Measurements from ENCODE around the gene FAM162A.

Gene FAM162A

DNA sequence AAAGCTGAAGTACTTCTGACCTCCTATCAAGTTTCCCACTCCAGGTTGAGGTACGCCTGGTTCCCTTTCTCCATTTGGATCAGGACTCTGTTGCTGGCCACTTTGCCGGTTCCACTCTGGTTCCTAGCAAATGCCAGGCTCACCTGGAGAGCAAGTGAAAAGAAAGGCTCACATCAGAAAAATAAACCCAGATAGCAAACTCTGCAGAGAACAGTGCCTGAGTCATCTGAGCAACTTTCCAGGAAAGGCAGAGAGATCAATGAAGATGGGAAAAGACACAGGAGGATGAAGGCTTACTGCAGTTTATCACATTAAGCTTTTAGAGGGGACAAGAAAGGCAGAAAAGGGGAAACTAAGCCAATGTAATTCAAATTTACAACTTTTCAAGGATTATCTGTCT is 73.7 kb downstream of the FAM162A start:
- ATAC-seq = no peak
- TF ChIP-seq ESRRG (CRISPR knock-in tag; IDR thresholded peaks at IDR 0.05) = no peak
- TF ChIP-seq, protein P1, sequence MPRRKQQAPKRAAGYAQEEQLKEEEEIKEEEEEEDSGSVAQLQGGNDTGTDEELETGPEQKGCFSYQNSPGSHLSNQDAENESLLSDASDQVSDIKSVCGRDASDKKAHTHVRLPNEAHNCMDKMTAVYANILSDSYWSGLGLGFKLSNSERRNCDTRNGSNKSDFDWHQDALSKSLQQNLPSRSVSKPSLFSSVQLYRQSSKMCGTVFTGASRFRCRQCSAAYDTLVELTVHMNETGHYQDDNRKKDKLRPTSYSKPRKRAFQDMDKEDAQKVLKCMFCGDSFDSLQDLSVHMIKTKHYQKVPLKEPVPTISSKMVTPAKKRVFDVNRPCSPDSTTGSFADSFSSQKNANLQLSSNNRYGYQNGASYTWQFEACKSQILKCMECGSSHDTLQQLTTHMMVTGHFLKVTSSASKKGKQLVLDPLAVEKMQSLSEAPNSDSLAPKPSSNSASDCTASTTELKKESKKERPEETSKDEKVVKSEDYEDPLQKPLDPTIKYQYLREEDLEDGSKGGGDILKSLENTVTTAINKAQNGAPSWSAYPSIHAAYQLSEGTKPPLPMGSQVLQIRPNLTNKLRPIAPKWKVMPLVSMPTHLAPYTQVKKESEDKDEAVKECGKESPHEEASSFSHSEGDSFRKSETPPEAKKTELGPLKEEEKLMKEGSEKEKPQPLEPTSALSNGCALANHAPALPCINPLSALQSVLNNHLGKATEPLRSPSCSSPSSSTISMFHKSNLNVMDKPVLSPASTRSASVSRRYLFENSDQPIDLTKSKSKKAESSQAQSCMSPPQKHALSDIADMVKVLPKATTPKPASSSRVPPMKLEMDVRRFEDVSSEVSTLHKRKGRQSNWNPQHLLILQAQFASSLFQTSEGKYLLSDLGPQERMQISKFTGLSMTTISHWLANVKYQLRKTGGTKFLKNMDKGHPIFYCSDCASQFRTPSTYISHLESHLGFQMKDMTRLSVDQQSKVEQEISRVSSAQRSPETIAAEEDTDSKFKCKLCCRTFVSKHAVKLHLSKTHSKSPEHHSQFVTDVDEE (CRISPR knock-in tag; IDR thresholded peaks at IDR 0.05) = no peak
- no peak for TF ChIP-seq BACH2 (CRISPR knock-in tag; IDR thresholded peaks at IDR 0.05; ENCODE audit: borderline replicate concordance)
- TF ChIP-seq, protein P2, sequence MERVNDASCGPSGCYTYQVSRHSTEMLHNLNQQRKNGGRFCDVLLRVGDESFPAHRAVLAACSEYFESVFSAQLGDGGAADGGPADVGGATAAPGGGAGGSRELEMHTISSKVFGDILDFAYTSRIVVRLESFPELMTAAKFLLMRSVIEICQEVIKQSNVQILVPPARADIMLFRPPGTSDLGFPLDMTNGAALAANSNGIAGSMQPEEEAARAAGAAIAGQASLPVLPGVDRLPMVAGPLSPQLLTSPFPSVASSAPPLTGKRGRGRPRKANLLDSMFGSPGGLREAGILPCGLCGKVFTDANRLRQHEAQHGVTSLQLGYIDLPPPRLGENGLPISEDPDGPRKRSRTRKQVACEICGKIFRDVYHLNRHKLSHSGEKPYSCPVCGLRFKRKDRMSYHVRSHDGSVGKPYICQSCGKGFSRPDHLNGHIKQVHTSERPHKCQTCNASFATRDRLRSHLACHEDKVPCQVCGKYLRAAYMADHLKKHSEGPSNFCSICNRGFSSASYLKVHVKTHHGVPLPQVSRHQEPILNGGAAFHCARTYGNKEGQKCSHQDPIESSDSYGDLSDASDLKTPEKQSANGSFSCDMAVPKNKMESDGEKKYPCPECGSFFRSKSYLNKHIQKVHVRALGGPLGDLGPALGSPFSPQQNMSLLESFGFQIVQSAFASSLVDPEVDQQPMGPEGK (CRISPR knock-in tag; IDR thresholded peaks at IDR 0.05; ENCODE audit: borderline replicate concordance) = no peak
- TF ChIP-seq, protein P3, sequence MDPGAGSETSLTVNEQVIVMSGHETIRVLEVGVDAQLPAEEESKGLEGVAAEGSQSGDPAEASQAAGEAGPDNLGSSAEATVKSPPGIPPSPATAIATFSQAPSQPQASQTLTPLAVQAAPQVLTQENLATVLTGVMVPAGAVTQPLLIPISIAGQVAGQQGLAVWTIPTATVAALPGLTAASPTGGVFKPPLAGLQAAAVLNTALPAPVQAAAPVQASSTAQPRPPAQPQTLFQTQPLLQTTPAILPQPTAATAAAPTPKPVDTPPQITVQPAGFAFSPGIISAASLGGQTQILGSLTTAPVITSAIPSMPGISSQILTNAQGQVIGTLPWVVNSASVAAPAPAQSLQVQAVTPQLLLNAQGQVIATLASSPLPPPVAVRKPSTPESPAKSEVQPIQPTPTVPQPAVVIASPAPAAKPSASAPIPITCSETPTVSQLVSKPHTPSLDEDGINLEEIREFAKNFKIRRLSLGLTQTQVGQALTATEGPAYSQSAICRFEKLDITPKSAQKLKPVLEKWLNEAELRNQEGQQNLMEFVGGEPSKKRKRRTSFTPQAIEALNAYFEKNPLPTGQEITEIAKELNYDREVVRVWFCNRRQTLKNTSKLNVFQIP (CRISPR knock-in tag; IDR thresholded peaks at IDR 0.05; ENCODE audit: borderline replicate concordance, low read depth) = no peak
- TF ChIP-seq GLIS3 (CRISPR knock-in tag; IDR thresholded peaks at IDR 0.05) = no peak
- no peak for TF ChIP-seq ISL1 (CRISPR knock-in tag; IDR thresholded peaks at IDR 0.05)
- TF ChIP-seq ZNF70 (CRISPR knock-in tag; IDR thresholded peaks at IDR 0.05) = no peak

DNA sequence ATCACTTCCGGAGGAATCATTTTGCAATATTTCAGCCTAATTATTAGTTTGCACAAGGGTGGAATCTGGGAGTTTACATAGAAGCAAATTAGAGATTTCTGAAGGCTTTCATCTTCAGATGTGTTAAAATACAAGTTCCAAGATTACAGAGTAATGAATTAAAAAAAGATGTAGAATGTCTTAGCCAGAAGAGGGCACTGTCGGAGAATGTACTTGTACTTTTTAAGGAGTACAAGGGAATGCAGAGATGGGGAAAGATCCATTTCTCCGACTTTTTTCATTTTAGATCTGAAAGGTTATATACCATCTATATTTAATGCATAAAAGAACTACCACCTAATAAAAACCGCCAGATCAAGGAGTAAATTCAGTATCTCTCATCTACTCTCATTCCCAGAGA is 75.0 kb downstream of the FAM162A start:
- TF ChIP-seq ZFP30 (CRISPR knock-in tag; IDR thresholded peaks at IDR 0.05) (no peak), RARB (CRISPR knock-in tag; IDR thresholded peaks at IDR 0.05) (no peak), ZC3H10 (CRISPR knock-in tag; IDR thresholded peaks at IDR 0.05) (no peak), PPARA (CRISPR knock-in tag; IDR thresholded peaks at IDR 0.05; ENCODE audit: borderline replicate concordance) (no peak), ZNF8 (CRISPR knock-in tag; IDR thresholded peaks at IDR 0.05) (no peak), ARNTL (CRISPR knock-in tag; IDR thresholded peaks at IDR 0.05; ENCODE audit: borderline replicate concordance, low read depth) (no peak), ZNF565 (CRISPR knock-in tag; conservative IDR thresholded peaks at IDR 0.05; ENCODE audit: low read depth) (no peak), TOX (CRISPR knock-in tag; IDR thresholded peaks at IDR 0.05; ENCODE audit: borderline replicate concordance) (no peak), ZFP3 (CRISPR knock-in tag; IDR thresholded peaks at IDR 0.05) (no peak), ZNF70 (CRISPR knock-in tag; IDR thresholded peaks at IDR 0.05) (no peak), SNAI2 (CRISPR knock-in tag; IDR thresholded peaks at IDR 0.05) (no peak), TCF4 (CRISPR knock-in tag; IDR thresholded peaks at IDR 0.05; ENCODE audit: borderline replicate concordance) (no peak), ISL1 (CRISPR knock-in tag; IDR thresholded peaks at IDR 0.05) (no peak), GLIS3 (CRISPR knock-in tag; IDR thresholded peaks at IDR 0.05) (no peak), BACH2 (CRISPR knock-in tag; IDR thresholded peaks at IDR 0.05; ENCODE audit: borderline replicate concordance) (no peak), OSR1 (CRISPR knock-in tag; IDR thresholded peaks at IDR 0.05) (no peak)
- TF ChIP-seq, protein P2 (CRISPR knock-in tag; IDR thresholded peaks at IDR 0.05; ENCODE audit: borderline replicate concordance) = no peak
- TF ChIP-seq, protein P4, sequence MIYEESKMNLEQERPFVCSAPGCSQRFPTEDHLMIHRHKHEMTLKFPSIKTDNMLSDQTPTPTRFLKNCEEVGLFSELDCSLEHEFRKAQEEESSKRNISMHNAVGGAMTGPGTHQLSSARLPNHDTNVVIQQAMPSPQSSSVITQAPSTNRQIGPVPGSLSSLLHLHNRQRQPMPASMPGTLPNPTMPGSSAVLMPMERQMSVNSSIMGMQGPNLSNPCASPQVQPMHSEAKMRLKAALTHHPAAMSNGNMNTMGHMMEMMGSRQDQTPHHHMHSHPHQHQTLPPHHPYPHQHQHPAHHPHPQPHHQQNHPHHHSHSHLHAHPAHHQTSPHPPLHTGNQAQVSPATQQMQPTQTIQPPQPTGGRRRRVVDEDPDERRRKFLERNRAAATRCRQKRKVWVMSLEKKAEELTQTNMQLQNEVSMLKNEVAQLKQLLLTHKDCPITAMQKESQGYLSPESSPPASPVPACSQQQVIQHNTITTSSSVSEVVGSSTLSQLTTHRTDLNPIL (CRISPR knock-in tag; IDR thresholded peaks at IDR 0.05; ENCODE audit: low read depth) = no peak
- TF ChIP-seq, protein P1 (CRISPR knock-in tag; IDR thresholded peaks at IDR 0.05) = no peak
- TF ChIP-seq, protein P3 (CRISPR knock-in tag; IDR thresholded peaks at IDR 0.05; ENCODE audit: borderline replicate concordance, low read depth) = no peak
- peak; percentile 79 for ATAC-seq
